Activated CD4-positive, alpha-beta T cell treated with anti-CD3 and anti-CD28 coated beads, Interleukin-2, Interleukin-6, amounts not matched to agents 100 ng/mL and 50 ng/mL, durations not matched to agents 16 hours and 8 hours (primary cell): ENCODE measurements around the gene VILL.
A peak's percentile ranks its signal among the peaks of the same experiment; 100 is the strongest.
"Not testable (repeated sequence)": the region's sequence is repeated elsewhere in the genome, so short reads cannot be mapped to it uniquely, and the experiment has no call there.

Experiments
- DNase-seq: peaks from one replicate; pipeline ENCODE4 v3.0.0-alpha.2; 2020

The VILL gene

DNA sequence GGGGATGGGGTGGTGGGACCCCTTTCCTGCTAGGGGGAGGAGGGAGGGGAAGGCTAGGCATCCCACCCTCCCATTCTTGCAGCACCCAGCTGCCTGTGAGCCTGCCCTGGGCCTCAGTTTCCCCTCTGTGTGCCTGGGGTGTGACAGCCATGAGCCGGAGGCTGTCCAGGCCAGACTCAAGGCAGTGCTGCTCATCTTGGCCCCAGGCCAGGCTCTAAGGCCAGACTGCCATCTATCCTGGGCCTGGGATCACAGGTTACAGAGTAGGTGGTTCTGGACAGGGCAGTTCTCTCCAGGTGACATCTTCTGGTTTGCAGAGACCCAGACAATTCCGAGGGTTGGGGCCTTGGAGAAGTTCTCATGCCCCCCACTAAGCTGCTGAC is 3.3 kb upstream of the VILL start:
- no peak for DNase-seq

GRCh38 chr3:37987751-37988179 is 2.8 kb upstream of the VILL start:
- no peak for DNase-seq

- DNase-seq: not testable (repeated sequence)
Measured at GRCh38 chr3:37988376-37988775, 2.2 kb upstream of the VILL start.

DNA sequence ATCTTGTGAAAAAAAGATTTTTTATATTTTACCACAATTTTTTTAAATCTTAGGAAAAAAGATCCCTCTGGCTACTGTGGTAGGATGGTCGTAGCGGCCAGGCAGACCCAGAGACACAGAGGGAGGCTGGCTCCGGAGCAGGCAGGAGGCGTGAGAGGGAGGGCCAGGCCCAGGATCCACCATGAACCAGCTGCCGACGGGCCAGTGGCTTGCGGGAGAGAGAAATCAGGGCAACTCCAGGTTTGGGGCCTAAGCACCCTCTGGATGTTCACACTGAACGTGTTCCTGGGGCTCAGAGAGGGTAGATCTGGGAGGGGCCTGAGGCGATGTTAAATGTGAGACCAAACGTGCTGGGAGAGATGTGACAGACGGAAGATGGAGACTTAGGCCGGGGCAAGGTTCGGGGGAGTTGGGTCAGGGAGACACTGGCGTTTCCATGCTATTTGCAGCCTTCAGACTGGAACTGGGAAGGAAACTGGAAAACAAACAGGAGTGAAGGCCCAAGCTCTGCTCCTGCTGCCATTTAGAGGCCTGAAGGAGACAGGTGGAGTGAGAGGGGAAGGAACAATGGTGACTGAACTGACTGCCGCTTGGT is 1.6 kb upstream of the VILL start:
- no peak for DNase-seq

- no peak for DNase-seq
Measured at GRCh38 chr3:37989821-37990480, 635 bp upstream of the VILL start.

- no peak for DNase-seq
Measured at GRCh38 chr3:37991109-37991508, 523 bp downstream of the VILL start.

DNA sequence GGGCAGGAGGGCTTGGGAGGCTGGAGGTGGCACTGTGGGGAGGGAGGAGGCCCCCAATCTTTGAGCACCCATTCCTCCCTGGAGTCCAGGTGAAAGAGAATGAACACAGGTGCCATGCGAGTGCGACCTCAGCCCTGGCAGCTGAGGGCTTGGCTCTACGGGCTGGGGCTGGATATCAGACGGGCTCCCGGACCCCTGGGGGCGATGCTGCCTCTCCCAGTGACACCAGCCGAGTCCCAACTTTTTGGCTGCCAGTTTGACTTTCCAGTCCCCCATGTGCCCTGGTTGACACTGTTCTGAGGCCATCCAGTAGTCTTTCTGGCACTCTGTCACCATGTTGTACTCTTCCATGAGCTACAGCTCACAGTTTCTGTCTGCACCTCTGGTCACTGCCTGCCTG is 1.2 kb downstream of the VILL start:
- DNase-seq: no peak

DNA sequence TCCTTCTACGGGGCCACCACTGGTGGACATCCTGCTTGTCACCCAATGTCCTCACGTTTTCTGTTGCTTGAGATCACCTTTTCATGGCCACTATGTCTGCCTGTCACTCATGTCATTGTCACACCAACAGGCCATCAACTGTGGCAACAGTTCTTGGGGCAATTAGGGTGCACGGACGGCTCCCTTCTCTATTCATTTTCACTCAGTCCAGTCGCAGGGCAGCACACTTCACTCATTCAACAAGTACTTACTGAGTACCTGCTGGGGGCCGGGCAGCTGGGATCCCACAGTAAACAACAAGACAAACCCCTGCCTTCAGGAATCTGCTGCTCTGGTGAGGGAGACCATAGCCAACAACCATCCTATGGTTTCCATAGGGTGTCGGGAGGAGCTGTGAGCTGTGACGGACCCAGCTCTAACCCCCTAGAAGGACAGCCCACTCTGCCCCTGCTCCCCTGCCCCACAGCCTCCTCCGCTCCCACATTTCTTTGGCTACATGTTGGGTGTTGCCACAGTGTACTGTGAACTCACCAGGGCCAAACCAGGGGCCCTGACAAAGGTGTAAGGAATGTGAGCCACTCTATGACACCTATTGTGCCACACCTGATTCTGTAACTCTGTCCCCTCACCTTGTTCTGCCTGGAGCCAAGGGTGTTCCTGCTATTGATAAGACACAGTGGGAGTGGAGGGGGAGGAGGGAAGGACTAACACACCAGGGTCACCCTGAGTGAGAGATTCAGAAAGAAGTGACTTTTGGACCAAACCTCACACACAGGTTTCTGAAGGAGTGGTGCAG is 1.9 kb downstream of the VILL start:
- DNase-seq: no peak

- DNase-seq: no peak
Measured at GRCh38 chr3:37993067-37993455, 2.5 kb downstream of the VILL start.

DNA sequence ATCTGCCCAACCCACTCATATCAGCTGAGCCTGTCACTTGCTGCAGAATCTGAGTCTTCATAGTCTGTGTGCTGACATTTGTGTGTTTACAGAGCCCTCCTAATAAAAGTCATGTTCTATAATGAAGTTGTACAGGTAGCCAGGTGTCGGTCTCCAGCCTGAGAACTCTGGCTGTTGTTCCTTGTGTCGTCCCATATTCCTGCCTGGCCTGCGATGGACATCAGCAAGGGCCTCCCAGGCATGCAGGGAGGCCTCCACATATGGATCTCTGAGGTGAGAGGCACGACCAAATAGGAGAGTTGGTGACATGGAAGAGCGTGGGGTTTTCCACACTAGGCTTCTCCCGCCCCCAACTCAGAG is 2.9 kb downstream of the VILL start:
- DNase-seq: no peak

DNA sequence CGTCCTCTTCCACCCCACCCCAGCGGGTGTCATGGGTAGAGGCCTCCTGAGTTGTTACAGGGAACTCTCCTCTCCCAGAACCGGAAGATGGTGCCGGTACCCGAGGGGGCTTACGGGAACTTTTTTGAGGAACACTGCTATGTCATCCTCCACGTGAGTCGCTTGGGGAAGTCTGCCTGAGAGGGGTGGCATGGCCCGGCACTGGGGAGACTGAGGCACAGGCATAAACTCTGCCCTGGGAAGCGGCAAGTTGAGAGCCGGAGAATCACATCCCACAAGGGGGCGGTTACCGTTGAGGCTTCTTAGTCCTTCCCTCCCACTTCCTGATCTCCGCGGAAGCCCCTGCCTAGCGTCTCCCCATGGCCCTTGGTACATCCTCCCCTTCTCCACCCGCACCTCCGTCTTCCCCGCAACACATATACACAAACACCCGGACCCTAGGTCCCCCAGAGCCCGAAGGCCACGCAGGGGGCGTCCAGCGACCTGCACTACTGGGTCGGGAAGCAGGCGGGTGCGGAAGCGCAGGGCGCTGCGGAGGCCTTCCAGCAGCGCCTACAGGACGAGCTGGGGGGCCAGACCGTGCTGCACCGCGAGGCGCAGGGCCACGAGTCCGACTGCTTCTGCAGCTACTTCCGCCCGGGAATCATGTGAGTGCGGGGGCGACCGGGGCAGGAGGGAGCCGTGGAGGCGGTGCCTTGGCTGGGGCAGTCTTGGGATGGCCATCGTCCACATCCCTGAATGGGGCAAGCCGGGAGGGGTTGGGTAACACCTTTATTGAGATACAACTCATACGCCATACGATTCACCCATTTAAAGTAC is 3.4 kb downstream of the VILL start:
- DNase-seq: peak; percentile 81

DNA sequence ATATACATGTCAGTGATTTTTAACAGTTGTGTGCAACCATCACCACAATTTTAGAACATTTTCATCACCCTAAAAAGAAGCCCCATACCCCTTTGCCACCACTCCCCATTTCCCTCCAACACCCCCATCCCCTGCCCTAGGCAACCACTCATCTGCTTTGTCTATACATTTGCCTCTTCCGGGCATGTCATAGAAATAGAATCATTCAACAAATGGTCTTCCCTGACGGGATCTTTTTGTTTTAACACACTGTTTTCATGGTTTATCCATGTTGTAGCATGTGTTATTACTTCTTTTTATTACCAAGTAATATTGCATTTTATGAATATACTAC is 4.0 kb downstream of the VILL start:
- peak; percentile 37 for DNase-seq

GRCh38 chr3:37995652-37996641 is 5.4 kb downstream of the VILL start:
- DNase-seq: peak; percentile 30

DNA sequence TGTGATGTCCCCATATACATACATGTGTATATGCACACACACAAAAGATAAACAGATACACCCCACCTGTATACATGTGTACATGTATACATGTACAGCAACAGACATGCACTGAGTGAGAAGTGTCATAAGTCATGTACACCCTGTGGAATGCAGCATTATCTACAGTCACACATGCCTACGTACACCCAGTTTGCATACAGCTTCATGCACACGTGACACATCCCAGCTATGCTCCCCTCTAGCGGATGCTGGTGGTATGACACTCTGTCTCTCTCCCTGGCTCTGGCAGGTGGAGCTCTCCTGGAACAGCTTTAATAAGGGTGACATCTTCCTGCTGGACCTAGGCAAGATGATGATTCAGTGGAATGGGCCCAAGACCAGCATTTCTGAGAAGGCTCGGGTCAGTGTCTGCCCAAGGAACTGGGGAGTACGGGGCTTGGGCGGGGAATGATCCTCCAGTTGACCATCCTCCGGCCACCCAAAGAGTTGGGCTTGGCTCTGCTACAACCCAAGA is 6.3 kb downstream of the VILL start:
- DNase-seq: peak; percentile 92

- no peak for DNase-seq
Measured at GRCh38 chr3:37997342-37997741, 6.8 kb downstream of the VILL start.

DNA sequence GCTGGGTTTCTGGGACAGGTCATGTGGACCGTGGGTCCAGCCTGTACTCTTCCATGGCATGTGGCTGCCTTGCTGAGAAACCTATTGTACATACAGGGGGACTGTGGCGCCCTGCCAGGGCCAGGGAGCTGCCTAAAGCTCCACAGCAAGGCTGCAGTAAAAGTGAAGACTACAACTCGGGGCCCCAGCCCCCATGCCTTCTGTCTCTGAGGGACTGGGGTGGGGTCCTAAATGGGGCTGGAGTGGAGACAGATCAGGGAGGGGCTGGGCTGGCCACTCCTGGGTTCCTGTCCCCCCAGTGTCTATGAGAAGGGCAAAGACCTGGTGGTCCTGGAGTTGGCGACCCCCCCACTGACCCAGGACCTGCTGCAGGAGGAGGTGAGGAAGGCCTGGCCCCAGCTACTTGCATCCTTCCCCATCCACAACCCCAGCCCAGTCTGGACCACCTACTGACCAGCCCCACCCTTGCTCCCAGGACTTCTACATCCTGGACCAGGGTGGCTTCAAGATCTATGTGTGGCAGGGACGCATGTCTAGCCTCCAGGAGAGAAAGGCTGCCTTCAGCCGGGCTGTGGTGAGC is 7.3 kb downstream of the VILL start:
- DNase-seq: no peak

DNA sequence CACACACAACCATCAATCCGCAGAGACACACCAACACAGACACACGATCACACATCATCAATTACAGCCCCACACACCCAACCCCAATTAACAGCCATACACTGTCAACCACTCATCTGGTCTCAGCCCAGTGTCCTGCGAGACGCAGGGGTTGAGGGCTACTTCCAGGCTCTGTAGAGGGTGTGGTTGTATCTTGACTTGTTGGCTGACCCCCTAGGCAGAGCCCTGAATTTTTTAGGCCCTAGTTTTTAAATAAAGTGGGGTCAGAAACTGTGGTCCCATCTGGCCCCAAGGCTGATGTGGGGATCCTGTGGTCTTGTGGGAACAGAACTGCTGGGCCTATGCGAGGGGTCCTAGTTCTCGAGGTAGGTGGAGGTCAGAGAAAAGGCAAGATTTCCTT is 9.2 kb downstream of the VILL start:
- DNase-seq: no peak

DNA sequence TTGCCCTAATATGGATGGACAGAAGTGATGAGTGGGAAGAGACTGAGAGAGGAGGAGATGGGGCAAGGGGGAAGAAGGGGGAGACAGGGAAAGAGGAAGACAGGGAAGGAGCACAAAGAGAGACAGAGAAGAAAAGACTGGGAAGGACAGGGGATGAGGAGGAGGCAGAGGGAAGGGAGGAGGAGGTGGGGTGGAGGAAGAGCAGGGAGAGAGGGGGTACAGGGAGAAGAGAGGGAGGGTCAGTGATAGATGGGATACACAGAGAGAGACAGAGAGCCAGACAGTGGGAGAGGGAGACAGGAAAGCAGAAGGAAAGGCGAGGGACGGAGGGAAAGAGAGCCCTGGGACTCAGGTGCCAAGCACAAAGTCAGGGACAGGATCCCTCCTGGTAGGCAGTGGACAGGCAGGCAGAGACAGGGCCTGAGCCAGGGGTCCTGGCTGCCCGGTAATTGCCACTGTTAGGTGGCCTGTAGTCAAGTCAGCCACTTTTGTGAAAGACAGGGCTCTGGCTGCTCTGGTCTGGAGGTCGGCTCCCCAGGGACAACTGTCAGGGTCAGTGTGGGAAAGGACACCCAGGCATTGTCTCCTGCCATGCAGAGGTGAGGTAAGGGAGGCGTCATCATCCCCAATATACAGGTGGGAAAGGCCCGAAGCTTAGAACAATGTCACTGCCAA is 9.8 kb downstream of the VILL start:
- DNase-seq: no peak

GRCh38 chr3:38000965-38001455 is 10.4 kb downstream of the VILL start:
- no peak for DNase-seq

- no peak for DNase-seq
Measured at GRCh38 chr3:38001456-38002081, 11.0 kb downstream of the VILL start.
